GM11168 (cell line): ENCODE data around the gene NAXE.
"Not testable (repeated sequence)": the region's sequence is repeated elsewhere in the genome, so short reads cannot be mapped to it uniquely, and the experiment has no call there.

Source experiments
- in situ Hi-C: fragments of 300-500 bp; cut with MboI; formaldehyde crosslinking; loops from one replicate; pipeline ENCODE4 v1.12.0; 2022; ENCODE audit warnings: low sequenced_read_pairs; ENCODE audit not compliant: unreplicated experiment

Gene NAXE

DNA sequence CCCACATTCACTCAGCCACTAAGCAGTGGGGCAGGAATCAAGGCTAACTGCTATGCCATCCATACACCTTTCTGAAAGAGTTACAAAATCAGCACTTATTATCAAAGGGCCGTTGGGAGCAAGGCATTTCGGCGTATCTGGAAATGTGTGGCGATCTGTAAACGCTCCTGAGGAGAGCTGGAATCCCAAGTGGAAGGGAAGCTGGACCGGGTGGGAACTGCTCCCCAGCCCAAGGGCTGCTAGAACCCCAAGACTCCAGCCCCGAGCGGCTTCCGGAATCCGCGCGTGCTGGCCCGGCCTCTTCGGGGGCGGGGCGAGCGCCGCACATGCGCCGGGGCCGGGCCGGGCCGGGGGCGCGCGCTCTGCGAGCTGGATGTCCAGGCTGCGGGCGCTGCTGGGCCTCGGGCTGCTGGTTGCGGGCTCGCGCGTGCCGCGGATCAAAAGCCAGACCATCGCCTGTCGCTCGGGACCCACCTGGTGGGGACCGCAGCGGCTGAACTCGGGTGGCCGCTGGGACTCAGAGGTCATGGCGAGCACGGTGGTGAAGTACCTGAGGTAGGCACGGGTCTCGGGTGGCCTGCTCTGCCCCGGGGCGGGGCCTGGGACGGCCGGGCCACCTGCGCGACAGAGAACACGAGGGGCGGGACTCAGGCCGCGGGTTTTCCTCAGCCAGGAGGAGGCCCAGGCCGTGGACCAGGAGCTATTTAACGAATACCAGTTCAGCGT lies at the start of gene NAXE:
Gene NAXE (plus strand): TSS at position 345 of the 726 bp plus-strand sequence. CDS start 29 bp downstream, at position 374.
- in situ Hi-C loops: no loop called here

GRCh38 chr1:156543066-156543465 lies 48.5 kb upstream of the NAXE start:
- in situ Hi-C loops: no loop called here

- in situ Hi-C loops: no loop called here
Observed at GRCh38 chr1:156544592-156545102, 46.9 kb upstream of the NAXE start.

DNA sequence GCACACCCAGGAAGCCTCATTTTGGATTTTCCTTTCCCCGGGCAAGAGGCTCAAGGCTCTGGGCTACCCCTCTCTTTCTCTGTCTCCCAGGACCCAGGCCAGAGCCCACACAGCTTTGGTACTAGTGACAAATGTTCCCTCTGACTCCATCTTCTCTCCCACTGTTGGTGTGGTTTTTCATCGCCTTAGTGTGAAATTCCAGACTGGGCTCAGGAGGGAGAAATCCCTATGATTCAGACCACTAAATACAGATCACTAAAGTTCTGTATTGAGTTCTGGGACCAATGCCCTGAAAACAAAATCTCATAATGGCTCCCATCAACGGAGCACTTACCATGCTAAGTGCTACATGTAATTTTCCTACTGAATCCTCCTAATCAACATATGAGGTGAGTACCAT lies 45.3 kb upstream of the NAXE start:
- in situ Hi-C loops: no loop called here

DNA sequence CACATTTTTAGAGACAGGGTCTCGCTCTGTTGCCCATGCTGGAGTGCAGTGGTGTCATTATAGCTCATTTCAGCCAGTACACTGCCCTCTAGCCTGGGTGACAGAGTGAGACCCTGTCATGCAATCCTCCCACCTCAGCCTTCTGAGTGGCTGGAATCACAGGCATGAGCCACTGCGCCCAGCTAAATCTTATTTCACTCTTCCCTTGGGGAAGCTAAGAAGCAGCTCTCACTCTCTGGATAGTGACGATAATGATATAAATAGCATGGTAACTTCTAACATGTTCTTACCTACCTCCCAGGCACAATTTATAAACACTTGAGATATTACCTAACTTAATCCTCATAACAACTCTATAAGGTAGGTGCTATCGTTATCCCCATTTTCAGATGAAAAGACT lies 44.1 kb upstream of the NAXE start:
- in situ Hi-C loops: no loop called here

GRCh38 chr1:156547982-156548381 lies 43.6 kb upstream of the NAXE start:
- in situ Hi-C loops: no loop called here

DNA sequence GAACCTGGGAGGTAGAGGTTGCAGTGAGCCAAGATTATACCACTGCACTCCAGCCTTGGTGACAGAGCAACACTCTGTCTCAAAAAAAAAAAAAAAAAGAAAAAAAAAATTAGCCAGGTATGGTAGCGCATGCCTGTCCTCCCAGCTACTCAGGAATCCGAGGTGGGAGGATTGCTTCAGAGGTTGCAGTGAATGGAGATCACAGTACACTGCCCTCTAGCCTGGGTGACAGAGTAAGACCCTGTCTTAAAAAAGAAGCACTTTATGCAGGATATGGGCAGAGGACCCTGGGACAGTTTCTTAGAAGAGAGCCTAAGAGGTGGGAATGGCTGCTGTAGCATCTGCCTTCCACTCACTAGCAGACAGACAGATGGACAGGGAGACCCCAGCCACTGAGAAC lies 42.2 kb upstream of the NAXE start:
- in situ Hi-C loops: no loop called here

GRCh38 chr1:156549831-156550230 lies 41.7 kb upstream of the NAXE start:
- in situ Hi-C loops: no loop called here

DNA sequence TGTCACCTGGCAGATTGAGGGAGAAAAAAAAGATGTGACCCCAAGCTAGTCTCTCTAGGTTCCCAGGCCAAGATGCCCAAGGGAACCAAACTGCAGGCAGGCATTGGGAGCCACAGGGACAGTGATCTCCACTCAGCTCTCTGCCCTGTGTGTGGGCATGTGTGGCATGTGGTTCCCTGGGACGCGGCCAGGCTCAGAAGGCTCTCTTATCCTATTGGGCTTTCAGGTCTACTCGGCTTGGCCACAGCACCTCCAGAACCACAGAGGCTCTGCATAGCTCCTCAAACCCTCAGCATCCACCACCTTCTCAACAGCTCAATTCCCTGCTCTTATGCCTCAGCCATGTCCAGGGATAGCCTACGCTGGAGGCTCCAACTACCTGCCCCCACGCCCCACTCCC lies 41.2 kb upstream of the NAXE start:
- in situ Hi-C loops: no loop called here

DNA sequence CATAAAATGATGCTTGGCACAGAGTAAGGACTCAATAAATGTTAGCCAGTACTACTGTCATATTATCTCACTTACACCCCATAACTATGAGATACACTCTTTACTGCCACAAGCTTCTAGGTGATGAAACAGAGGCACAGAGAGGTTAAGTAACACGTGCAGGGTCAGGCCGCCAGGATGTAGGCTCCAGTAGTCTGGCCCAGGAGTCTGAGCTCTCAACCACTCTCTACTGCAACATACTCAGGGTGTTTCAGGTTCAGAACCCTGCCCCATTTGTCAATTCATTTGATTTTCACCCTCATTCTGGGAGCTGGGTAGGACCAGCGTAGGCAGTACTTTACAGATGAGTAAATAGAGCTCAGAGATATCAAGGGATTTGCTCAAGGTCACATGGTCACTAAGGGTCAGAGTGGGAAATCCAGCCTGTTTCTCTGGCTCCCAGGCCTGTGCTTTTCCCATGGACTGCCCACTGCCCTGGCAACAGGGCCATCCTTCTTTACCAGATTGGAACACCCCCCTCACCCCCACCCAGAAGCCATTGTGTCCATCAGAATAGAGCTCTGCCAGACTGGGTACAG lies 40.4 kb upstream of the NAXE start:
- in situ Hi-C loops: no loop called here

DNA sequence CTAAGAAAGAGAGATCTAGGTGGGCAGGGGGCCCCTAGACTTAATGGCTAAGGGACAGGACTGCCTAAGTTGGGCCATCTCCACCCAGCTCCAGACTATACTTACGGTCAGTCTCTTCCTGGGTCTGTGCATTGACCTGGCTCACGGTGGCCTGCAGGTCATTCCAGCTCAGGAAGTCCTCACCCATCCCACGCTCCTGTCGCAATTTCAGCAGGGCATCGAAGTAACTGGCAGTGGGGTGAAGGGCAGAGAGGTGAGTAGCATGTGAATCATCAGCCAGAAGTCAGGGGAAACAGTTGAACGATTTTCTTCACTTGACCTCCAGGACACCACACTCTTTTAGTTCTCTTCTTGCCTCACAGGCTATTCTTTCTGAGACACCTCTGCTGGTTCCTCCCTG lies 39.7 kb upstream of the NAXE start:
- in situ Hi-C loops: no loop called here

DNA sequence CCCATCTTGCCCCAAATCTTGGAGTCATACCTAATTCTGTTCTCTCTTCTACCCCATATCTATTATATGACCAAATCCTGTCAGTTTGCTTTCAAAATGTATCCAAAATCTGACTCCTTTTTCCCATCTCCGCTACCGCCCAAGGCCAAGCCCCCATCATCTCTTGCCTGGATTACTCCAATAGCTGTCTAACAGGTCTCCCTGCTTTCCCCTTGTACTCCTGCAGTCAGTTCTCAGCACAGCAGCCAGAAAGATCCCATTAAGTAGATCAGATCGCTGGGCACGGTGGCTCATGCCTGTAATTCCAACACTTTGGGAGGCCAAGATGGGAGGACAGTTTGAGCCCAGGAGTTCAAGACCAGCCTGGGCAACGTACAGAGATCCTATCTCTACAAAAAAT lies 39.1 kb upstream of the NAXE start:
- in situ Hi-C loops: no loop called here

- in situ Hi-C loops: not testable (repeated sequence)
Observed at GRCh38 chr1:156552937-156553336, 38.6 kb upstream of the NAXE start.

GRCh38 chr1:156553860-156554485 lies 37.6 kb upstream of the NAXE start:
- in situ Hi-C loops: no loop called here

DNA sequence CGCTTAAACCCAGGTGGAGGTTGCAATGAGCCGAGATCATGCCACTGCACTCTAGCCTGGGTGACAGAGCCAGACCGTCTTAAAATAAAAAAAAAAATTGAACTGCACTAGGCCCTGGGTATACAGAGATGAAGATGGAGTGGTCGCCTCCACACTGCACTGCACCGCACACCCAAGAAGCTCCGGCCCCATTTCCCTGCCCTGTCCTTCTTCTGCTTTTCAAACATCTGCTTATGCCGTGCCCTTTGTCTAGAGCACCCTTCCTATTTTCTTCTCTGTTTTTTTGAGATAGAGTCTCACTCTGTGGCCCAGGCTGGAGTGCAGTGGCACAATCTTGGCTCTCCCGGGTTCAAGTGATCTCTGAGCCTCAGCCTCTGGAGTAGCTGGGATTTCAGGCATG lies 36.6 kb upstream of the NAXE start:
- in situ Hi-C loops: no loop called here

DNA sequence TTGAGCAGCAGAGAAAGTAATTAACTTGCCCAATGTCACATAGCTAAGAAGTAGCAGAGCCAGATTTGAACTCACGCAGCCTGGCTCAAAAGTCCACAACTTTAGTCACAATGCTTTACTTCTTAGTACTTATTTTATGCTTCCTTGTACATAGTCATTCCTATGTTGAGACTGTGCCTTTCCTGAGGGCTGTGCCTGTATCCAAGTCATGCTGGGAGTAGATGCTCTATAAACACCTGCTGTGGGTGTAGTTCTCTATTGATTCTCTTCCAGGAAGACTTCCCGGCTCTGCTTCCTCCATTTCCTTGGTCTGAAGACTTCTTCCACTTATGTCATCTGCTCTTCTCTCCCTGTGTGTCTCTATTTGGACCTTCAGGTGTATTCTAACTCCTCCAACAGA lies 35.9 kb upstream of the NAXE start:
- in situ Hi-C loops: no loop called here

DNA sequence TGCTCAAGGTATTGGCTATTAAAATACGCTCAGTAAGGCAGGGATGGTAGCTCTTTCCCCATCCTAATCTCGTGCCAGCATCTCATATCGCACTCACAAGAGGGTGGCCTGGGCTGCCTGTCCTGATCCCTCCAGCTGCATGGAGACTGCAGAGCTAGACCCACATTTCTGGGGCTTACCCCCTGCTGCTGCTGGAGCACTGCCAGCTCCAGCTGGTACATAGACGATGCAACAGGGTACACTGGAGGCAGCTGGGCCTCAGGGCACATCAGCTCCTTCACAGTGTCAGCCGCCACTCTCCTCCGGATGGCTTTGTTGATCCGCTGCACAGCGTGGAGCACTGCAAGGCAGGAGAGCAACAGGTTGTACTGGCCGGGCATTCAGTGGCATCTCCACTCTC lies 35.2 kb upstream of the NAXE start:
- in situ Hi-C loops: no loop called here

- in situ Hi-C loops: no loop called here
Observed at GRCh38 chr1:156559086-156559796, 32.3 kb upstream of the NAXE start.

DNA sequence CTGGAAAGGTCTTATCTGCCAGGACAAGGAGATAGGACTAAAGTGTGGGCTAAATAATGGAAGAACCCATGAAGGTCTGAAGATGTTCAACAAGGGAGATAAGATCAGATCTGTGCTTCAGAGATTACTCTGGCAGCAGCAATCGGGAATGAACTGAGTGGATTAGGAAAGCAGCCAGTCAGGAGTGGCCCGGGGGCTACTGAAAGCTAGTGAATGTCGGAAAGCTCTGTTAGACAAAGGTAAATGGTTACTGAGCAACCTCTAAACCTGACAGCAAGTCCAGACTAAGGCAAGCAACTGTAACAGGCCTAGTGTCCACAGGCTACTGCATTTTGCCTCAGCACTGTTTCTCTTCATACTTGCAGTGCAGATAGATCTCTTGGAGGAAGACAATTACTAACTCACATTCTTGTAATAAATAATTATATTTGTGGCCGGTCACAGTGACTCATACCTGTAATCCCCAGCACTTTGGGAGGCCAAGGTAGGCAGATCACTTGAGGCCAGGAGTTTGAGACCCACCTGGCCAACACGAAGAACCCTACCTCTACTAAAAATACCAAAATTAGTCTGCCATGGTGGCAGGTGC lies 31.7 kb upstream of the NAXE start:
- in situ Hi-C loops: no loop called here

DNA sequence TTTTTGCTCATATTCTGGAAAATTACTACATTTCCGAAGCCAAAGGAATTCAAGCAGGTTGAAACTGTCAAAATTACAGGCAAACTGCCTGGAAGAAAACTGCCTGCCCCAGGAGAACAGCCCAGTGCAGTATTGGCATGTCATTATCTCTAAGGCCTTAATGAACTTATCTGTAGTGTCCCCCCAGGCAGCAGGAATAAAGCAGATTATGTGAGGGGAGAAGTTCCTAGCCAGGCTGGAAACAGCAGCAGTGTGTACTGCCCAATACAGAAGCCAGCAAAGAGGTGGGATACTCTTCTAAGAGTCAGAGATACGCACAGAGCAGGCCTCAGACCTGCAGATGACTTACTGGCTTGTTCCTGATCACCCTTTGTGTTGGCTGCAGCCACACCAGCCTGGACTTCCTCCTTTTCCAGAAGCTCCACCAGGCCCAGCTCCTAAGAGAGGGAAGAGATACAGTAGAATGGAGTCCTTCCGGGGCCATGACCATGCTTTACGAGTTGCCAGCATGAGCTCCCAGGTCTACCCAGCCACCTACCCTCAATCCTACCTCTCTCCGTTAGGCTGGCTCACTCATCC lies 30.9 kb upstream of the NAXE start:
- in situ Hi-C loops: no loop called here
